ENCODE results near the gene ADRA2B.

ADRA2B gene

GRCh38 chr2:96140941-96141623, 24.7 kb upstream of the ADRA2B start:
- Histone ChIP-seq H3K4me1 (ENCODE audit: control insufficient read depth, insufficient read depth, low read depth, low read length) (peaks cover 15% of the 10 kb centered on the region), H3K4ac (ENCODE audit: low read depth in 1 of 2, low read length in 2 of 2) (no peak overlapping the region), H4K91ac (ENCODE audit: low read length) (no peak overlapping the region), H2BK120ac (ENCODE audit: low read depth, low read length) (no peak overlapping the region), H3K79me1 (replicated peaks; ENCODE audit: low read length, poor library complexity, severe bottlenecking) (no peaks in the 10 kb centered on the region), H3K18ac (ENCODE audit: low read depth in 1 of 2, low read length in 2 of 2) (no peak overlapping the region), H4K8ac (ENCODE audit: low read length) (no peak overlapping the region), H3K27me3 (ENCODE audit: control insufficient read depth in 1 of 2, insufficient read depth in 1 of 2, low read length in 2 of 2) (peaks cover 30 to 33% of the 10 kb centered on the region in 2 experiments), H2AK5ac (ENCODE audit: low read length, severe bottlenecking) (no peak overlapping the region), H3K4me2 (ENCODE audit: low read length, poor library complexity, severe bottlenecking) (no peak overlapping the region), H3K27ac (ENCODE audit: low read length, poor library complexity, severe bottlenecking) (no peak overlapping the region), H3K36me3 (ENCODE audit: control insufficient read depth in 1 of 2, insufficient read depth in 2 of 2, low read depth in 1 of 2, low read length in 2 of 2) (no peaks in the 10 kb centered on the region), H2BK15ac (ENCODE audit: low read depth, poor library complexity, severe bottlenecking) (no peak overlapping the region), H3K9ac (ENCODE audit: low read length) (no peak overlapping the region), H3K23ac (ENCODE audit: low read length in 2 of 2) (no peak overlapping the region), H3K14ac (ENCODE audit: low read length in 2 of 2) (no peak overlapping the region), H3K4me3 (ENCODE audit: insufficient read depth in 1 of 2, low read depth in 1 of 2, low read length in 2 of 2) (no peak overlapping the region), H2BK12ac (ENCODE audit: low read length in 2 of 2) (no peak overlapping the region), H3K9me3 (ENCODE audit: control insufficient read depth, low read length) (no peaks in the 10 kb centered on the region), H2BK5ac (ENCODE audit: low read depth, low read length, poor library complexity, severe bottlenecking) (no peak overlapping the region), H2AFZ (ENCODE audit: low read depth, low read length) (no peak overlapping the region)
- DNase-seq: no peak
- 94% methylated on average over 12 of the region's 13 CpGs for WGBS

- H3K36me3 ChIP-seq (ENCODE audit: control insufficient read depth in 1 of 2, insufficient read depth in 2 of 2, low read depth in 1 of 2, low read length in 2 of 2): no peaks in the 10 kb centered on the region
- DNase-seq: no peak
- WGBS: 81% methylated on average over 5 of the region's 7 CpGs
These were observed 22.9 kb upstream of the ADRA2B start for GRCh38 chr2:96139181-96139758.

GRCh38 chr2:96138179-96139145, 22.1 kb upstream of the ADRA2B start, which contains the start of gene ASTL:
Gene ASTL, minus strand, starts transcription at chr2:96138502. Its CDS starts 66 bp downstream, at chr2:96138436.
- no peaks in the 10 kb centered on the region for H3K9me3 ChIP-seq (ENCODE audit: control insufficient read depth, low read length)
- H3K9ac ChIP-seq (ENCODE audit: low read length): no peak within 1 kb of the TSS
- DNase-seq: peak; percentile 32
- no peak within 1 kb of the TSS for H2BK12ac ChIP-seq (ENCODE audit: low read length in 2 of 2)
- H3K4me1 ChIP-seq (ENCODE audit: control insufficient read depth, insufficient read depth, low read depth, low read length): no peaks in the 10 kb centered on the region
- H3K79me1 ChIP-seq (replicated peaks; ENCODE audit: low read length, poor library complexity, severe bottlenecking): no peaks in the 10 kb centered on the region
- no peak within 1 kb of the TSS for H2AK5ac ChIP-seq (ENCODE audit: low read length, severe bottlenecking)
- H3K4ac ChIP-seq (ENCODE audit: low read depth in 1 of 2, low read length in 2 of 2): no peak within 1 kb of the TSS
- H3K36me3 ChIP-seq (ENCODE audit: control insufficient read depth in 1 of 2, insufficient read depth in 2 of 2, low read depth in 1 of 2, low read length in 2 of 2): no peaks in the 10 kb centered on the region
- 3% methylated on average over 12 of the region's 17 CpGs for WGBS
- no peak within 1 kb of the TSS for H2BK15ac ChIP-seq (ENCODE audit: low read depth, poor library complexity, severe bottlenecking)
- H3K27me3 ChIP-seq (ENCODE audit: control insufficient read depth in 1 of 2, insufficient read depth in 1 of 2, low read length in 2 of 2): peaks cover 39 to 56% of the 10 kb centered on the region in 2 experiments
- no peak within 1 kb of the TSS for H3K27ac ChIP-seq (ENCODE audit: low read length, poor library complexity, severe bottlenecking)
- H2BK120ac ChIP-seq (ENCODE audit: low read depth, low read length): no peak within 1 kb of the TSS
- H2BK5ac ChIP-seq (ENCODE audit: low read depth, low read length, poor library complexity, severe bottlenecking): no peak within 1 kb of the TSS
- no peak within 1 kb of the TSS for H3K4me2 ChIP-seq (ENCODE audit: low read length, poor library complexity, severe bottlenecking)
- H2AFZ ChIP-seq (ENCODE audit: low read depth, low read length): no peak within 1 kb of the TSS
- no peak within 1 kb of the TSS for H3K18ac ChIP-seq (ENCODE audit: low read depth in 1 of 2, low read length in 2 of 2)
- H3K23ac ChIP-seq (ENCODE audit: low read length in 2 of 2): no peak within 1 kb of the TSS
- no peak within 1 kb of the TSS for H3K4me3 ChIP-seq (ENCODE audit: insufficient read depth in 1 of 2, low read depth in 1 of 2, low read length in 2 of 2)
- H3K14ac ChIP-seq (ENCODE audit: low read length in 2 of 2): no peak within 1 kb of the TSS
- no peak within 1 kb of the TSS for H4K91ac ChIP-seq (ENCODE audit: low read length)
- H4K8ac ChIP-seq (ENCODE audit: low read length): no peak within 1 kb of the TSS

More at GRCh38 chr2:96139181-96139758, 22.9 kb upstream of the ADRA2B start:
- H3K4me2 ChIP-seq (ENCODE audit: low read length, poor library complexity, severe bottlenecking): no peak overlapping the region
- H3K9ac ChIP-seq (ENCODE audit: low read length): no peak overlapping the region
- H3K18ac ChIP-seq (ENCODE audit: low read depth in 1 of 2, low read length in 2 of 2): no peak overlapping the region
- H3K27me3 ChIP-seq (ENCODE audit: control insufficient read depth in 1 of 2, insufficient read depth in 1 of 2, low read length in 2 of 2): peaks cover 35 to 49% of the 10 kb centered on the region in 2 experiments
- H3K23ac ChIP-seq (ENCODE audit: low read length in 2 of 2): no peak overlapping the region
- no peak overlapping the region for H4K91ac ChIP-seq (ENCODE audit: low read length)
- H3K14ac ChIP-seq (ENCODE audit: low read length in 2 of 2): no peak overlapping the region
- no peak overlapping the region for H4K8ac ChIP-seq (ENCODE audit: low read length)
- no peak overlapping the region for H3K4ac ChIP-seq (ENCODE audit: low read depth in 1 of 2, low read length in 2 of 2)
- no peak overlapping the region for H2AK5ac ChIP-seq (ENCODE audit: low read length, severe bottlenecking)
- no peak overlapping the region for H2BK120ac ChIP-seq (ENCODE audit: low read depth, low read length)
- H2BK15ac ChIP-seq (ENCODE audit: low read depth, poor library complexity, severe bottlenecking): no peak overlapping the region
- H3K4me3 ChIP-seq (ENCODE audit: insufficient read depth in 1 of 2, low read depth in 1 of 2, low read length in 2 of 2): no peak overlapping the region
- no peak overlapping the region for H2AFZ ChIP-seq (ENCODE audit: low read depth, low read length)
- no peaks in the 10 kb centered on the region for H3K79me1 ChIP-seq (replicated peaks; ENCODE audit: low read length, poor library complexity, severe bottlenecking)
- peaks cover 2% of the 10 kb centered on the region for H3K4me1 ChIP-seq (ENCODE audit: control insufficient read depth, insufficient read depth, low read depth, low read length)
- no peak overlapping the region for H3K27ac ChIP-seq (ENCODE audit: low read length, poor library complexity, severe bottlenecking)
- no peaks in the 10 kb centered on the region for H3K9me3 ChIP-seq (ENCODE audit: control insufficient read depth, low read length)
- no peak overlapping the region for H2BK12ac ChIP-seq (ENCODE audit: low read length in 2 of 2)
- H2BK5ac ChIP-seq (ENCODE audit: low read depth, low read length, poor library complexity, severe bottlenecking): no peak overlapping the region
